Ramos (cell line): ENCODE data around the gene CCN5.
"Not testable (repeated sequence)": the region's sequence is repeated elsewhere in the genome, so short reads cannot be mapped to it uniquely, and the experiment has no call there.

Experiments
- in situ Hi-C: fragments of 300-500 bp; cut with MboI; formaldehyde crosslinking; loops from one replicate; pipeline ENCODE4 v1.14.3; 2022; ENCODE audit warnings: low sequenced_read_pairs; ENCODE audit not compliant: unreplicated experiment

Gene CCN5

GRCh38 chr20:44714701-44715498 is at the start of gene CCN5:
Gene CCN5, plus strand, starts transcription at chr20:44715369. Its CDS starts 22 bp downstream, at chr20:44715391.
- in situ Hi-C loops, result no loop called here

- in situ Hi-C loops, result no loop called here
Observed at GRCh38 chr20:44666066-44666465, 49.1 kb upstream of the CCN5 start.

- in situ Hi-C loops, result not testable (repeated sequence)
Observed at GRCh38 chr20:44670851-44671250, 44.3 kb upstream of the CCN5 start.

- in situ Hi-C loops, result not testable (repeated sequence)
Observed at GRCh38 chr20:44671541-44671940, 43.6 kb upstream of the CCN5 start.

- in situ Hi-C loops, result not testable (repeated sequence)
Observed at GRCh38 chr20:44672318-44672902, 42.8 kb upstream of the CCN5 start.

- in situ Hi-C loops, result loop anchor here (25.0 kb wide), 1 partner anchor 466 kb away; the partner anchor contains the start of gene OSER1
Observed at GRCh38 chr20:44678242-44678641, 36.9 kb upstream of the CCN5 start.

- in situ Hi-C loops, result loop anchor here (25.0 kb wide), 1 partner anchor 467 kb away; the partner anchor contains the start of gene OSER1
Observed at GRCh38 chr20:44678990-44679611, 36.1 kb upstream of the CCN5 start.

GRCh38 chr20:44681796-44682566 is 33.2 kb upstream of the CCN5 start:
- in situ Hi-C loops, result loop anchor here (25.0 kb wide), 1 partner anchor 470 kb away; the partner anchor contains the start of gene OSER1

- in situ Hi-C loops, result loop anchor here (25.0 kb wide), 1 partner anchor 471 kb away; the partner anchor contains the start of gene OSER1
Observed at GRCh38 chr20:44683263-44684046, 31.7 kb upstream of the CCN5 start.

GRCh38 chr20:44684047-44684967 is 30.9 kb upstream of the CCN5 start:
- in situ Hi-C loops, result loop anchor here (25.0 kb wide), 1 partner anchor 472 kb away; the partner anchor contains the start of gene OSER1

GRCh38 chr20:44686934-44687333 is 28.2 kb upstream of the CCN5 start:
- in situ Hi-C loops, result loop anchor here (5.0 to 25.0 kb wide), 3 partner anchors 45 to 475 kb away; partner anchors contain the start of gene OSER1

GRCh38 chr20:44688053-44688625 is 27.0 kb upstream of the CCN5 start:
- in situ Hi-C loops, result loop anchor here (5.0 to 25.0 kb wide), 3 partner anchors 44 to 476 kb away; partner anchors contain the start of gene OSER1

GRCh38 chr20:44689809-44690208 is 25.4 kb upstream of the CCN5 start:
- in situ Hi-C loops, result loop anchor here (5.0 to 25.0 kb wide), 3 partner anchors 42 to 478 kb away; partner anchors contain the start of gene OSER1

- in situ Hi-C loops, result loop anchor here (25.0 kb wide), 1 partner anchor 479 kb away; the partner anchor contains the start of gene OSER1
Observed at GRCh38 chr20:44690781-44691423, 24.3 kb upstream of the CCN5 start.

GRCh38 chr20:44691424-44692423 is 23.4 kb upstream of the CCN5 start:
- in situ Hi-C loops, result loop anchor here (25.0 kb wide), 1 partner anchor 479 kb away; the partner anchor contains the start of gene OSER1
